HG02763 (cell line): Measurements from ENCODE around the gene NSF.
"Not testable (repeated sequence)": the region's sequence is repeated elsewhere in the genome, so short reads cannot be mapped to it uniquely, and the experiment has no call there.

Experiments
- ATAC-seq: cut with Tn5 transposase; IDR thresholded peaks from one replicate; pipeline ENCODE4 v1.9.1; 2021; ENCODE audit warnings: mild to moderate bottlenecking, moderate library complexity; ENCODE audit not compliant: unreplicated experiment

Gene NSF

DNA sequence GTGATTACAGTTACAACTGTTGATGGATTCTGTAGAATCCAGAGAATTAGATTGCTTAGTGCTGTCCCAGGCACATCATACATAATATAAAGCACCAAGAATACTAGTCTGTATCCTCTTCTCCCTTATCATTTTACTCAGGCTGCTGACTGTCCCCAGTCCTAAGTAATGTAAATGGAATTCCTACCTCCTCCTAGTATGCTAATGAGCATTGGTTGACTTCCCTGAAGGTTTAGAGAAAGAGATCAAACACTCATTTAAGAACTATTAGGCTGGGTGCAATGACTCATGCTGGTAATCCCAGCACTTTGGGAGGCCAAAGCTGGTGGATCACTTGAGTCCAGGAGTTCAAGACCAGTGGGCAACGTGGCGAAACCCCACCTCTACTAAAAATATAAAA, 37.0 kb downstream of the NSF start:
- not testable (repeated sequence) for ATAC-seq

DNA sequence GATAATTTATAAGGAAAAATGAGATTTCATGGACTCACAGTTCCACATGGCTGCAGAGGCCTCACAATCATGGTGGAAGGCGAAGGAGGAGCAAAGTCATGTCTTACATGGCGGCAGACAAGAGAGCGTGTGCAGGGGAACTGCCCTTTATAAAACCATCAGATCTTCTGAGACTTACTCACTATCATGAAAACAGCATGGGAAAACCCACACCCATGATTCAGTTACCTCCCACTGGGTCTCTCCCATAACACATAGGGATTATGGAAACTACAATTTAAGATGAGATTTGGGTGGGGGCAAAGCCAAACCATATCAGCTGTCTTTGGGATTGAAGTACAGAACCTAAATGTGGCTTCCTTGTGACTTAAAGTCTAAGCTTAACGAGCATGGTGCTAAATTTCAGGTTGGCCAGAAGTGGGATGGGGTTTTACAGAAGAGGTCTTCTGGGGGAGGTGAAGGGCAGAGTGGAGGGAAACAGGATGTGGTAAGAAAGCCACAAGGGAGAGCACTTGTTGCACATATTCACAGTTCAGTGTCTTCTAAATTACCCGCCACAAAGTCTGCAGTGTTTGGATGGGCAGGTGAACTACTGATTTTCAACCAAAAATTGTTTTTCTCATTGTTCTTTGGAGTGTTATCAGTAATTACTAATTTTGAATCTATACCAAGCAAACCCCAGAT, 38.4 kb downstream of the NSF start:
- not testable (repeated sequence) for ATAC-seq

DNA sequence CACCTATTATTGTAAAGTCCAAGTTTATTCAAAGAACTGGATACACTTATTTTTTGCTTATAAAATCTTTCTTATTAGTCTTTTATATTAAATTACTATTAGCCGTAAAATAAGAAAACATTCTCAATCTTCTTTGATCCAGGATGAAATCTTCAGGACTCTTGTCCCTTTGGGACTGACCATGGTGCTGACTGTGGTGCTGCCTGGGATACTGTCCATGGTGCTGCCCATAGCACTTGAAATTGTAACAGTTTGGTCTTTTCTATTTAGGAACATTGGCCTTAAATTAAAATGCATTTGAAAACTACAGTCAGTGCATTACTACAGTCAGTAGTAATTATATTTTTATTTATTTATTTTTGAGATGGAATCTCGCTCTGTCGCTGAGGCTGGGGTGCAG, 41.7 kb downstream of the NSF start:
- not testable (repeated sequence) for ATAC-seq

DNA sequence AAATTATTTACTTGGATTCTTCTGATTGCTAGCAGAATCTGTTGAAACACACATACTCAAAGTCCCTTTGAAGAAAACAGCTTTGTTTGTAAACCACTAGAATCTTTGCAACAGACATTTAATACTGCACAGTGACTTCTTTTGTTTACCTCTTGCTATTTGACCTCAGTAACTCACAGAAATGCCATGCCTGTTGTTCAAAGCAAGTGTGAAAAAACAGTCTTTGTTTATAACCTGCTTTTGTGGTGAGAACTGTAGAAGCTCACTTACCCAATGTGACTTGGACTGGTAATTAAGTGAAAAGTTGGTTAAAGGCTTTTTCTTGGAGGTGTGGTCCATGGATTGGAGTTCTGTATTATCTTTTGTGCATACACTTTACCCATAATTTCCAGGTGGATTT, 44.4 kb downstream of the NSF start:
- ATAC-seq = not testable (repeated sequence)

DNA sequence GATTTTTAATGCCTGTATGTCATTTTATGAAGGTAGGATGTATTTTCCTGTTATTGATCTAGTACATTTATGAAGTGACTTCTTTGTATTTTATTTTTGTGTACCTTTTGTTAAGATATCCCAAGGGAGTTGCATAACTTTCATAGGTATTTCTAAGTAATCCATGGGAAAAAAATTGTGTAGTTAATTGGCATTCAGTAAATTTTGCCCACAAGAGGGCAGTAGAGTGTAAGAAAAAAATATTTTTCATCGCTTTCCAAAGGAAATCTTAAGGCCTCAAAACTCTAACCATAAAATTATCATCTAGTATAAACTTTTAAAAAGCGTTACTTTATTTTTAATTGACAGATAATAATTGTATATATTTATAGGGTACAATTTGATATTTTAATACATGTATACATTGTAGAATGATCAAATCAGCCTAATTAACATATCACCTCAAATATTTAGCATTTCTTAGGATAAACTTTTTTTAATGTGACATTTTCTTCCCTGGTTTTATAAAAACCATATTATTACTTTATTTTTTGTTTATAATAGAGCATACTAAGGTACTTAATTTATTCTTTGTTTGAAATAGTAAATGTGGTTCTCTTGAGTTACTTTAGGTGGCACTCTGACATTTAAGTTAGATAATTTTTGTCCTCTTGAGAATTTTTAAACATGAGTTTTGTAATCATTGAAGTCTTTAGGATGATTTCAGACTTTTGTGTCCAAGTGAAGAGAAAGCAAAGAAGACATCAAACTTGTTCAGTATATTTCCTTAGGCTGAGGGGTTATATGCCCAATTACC, 51.6 kb downstream of the NSF start:
- ATAC-seq = not testable (repeated sequence)

DNA sequence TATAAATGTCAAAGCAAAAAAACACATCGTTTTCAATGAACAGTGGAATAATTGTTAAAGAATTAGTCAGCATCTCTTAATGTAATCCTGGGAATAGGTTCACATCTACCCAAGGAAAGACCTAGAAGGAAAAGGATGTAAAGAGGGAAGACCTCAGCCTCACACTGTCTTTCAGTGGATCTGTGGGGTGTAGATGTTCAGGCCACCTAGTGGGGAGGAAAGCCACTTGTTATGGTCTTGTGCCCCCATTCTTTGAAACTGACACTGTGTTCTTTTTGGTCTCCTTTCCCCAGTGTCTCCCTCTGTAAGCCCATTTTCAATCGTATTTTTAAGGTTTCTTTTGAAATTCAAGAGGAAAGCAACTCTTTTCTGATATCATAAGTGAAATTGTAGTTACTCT, 56.8 kb downstream of the NSF start:
- not testable (repeated sequence) for ATAC-seq

DNA sequence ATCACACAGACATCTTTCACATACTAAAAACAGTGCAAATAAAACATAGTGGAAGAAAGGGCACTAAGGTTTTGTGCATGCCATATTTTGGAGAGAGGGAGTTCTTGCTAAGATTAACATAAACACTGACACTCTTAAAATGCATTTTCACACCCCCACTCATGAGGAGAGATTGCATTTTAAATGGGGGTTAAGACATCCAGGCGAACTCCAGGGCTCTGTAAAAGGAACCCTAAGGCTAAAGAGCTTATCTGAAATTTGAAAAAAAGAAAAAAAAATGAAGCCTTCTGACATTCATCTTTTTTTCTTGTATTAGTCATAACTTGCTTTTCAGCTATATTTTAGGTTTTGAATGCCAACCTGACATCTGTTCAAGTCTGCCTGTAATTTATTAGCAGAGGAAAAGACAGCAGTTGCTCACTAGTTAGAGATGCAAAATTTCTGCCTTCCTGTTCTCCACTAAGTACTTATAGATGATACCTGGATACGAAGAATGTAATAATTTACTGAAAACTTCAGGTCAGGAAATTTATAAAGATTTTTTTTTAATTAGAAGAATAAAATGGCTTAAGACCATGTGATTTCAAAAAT, 57.3 kb downstream of the NSF start:
- ATAC-seq = not testable (repeated sequence)

DNA sequence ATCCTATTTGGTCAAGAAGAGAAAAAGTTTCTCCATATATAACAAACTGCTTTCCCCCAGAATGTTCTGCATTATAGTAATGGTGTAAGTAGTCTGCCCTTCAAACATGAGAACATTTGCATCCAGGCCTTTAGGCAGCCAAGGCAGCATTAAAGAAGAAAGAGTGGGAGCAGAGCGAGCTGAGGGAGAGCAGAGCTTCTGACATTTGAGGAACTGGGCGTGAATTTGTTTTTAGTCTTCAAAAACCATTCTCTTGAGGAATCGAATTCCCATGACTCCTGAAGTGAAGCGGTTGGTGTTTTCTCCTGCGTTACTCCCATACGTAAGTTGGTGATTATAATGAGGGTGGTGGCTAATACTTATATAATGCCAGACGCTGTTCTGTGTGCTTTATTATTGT, 58.8 kb downstream of the NSF start:
- not testable (repeated sequence) for ATAC-seq

DNA sequence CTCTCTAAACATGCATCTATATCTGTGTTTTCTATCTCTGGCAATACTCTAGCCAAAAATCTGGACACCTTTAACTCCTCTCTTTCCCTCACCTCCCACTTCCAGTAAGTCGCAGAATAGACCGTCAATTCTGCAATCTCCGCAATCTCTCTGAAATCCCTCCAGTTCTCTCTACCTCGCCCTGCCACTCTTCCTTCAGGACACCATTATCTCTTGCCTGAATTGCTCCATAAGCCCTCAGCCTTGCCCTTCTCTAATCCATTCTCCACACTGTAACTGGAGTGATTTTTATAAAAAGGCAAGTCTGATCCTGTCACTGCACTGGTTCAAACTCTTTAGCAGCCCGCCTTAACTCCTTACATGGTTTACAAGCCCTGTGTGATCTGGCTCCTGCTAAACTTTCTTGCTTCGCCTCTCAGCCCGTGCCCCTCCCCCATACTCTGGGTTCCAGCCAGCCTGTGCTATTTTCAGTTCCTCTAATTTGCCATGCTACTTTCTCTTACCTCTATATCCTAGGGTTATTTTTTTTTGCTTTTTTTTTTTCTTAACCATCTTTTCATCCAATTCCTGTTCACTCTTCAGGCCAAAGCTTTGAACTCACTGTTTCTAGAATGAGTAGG, 61.7 kb downstream of the NSF start:
- ATAC-seq = not testable (repeated sequence)

DNA sequence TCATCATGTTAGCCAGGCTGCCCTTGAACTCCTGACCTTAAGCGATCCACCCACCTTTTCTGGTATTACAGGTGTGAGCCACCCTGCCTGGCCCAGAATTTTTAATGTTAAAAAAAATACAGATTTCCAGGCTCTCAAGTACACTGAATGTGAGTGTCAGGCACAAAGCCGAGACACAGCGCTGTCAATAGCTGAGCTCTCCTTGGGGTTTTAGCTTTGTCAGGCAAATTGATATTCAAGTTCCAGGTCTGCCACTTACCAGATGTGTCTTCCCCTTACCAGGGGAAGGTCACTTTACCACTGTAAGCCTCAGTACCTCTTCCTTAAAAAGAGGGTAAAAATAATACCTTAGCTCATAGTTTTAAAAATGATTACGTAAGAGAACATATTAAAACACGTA, 67.8 kb downstream of the NSF start:
- not testable (repeated sequence) for ATAC-seq

DNA sequence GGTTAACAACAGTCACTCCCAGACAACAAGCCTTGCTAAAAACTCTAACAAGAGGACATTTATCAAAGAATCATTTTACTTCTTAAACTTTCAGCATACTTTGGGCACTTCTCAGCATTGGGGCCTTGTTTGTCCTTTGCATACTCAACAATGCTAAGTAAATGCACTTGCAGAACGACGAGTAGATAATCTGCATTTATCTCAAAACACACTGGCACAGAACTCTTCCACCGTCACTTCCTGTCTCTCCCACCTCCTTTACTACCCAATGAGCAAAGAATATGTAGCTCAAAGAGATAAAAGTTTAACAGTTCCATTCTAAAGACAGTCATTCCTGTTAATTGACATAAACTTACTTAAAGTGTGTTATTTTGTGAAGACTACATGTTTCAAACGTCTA, 69.2 kb downstream of the NSF start:
- not testable (repeated sequence) for ATAC-seq

DNA sequence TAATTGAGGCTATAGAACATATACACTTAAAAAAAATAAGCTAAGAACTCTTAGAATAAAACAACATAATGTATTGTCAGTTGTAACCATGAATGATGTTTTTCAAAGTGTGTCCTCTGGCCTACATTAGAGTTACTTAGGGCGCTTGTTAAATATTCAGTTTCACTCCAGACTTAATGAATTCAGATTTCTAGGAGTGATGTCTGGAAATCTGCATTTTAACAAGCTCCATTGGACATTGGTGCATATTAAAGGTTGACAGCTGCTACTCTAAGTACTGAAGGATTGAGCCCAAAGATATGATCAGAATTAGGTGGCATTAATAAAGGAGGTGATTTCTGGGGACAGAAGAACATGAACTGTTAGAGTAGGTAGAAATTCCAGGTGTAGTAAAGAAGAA, 72.7 kb downstream of the NSF start:
- ATAC-seq = not testable (repeated sequence)

DNA sequence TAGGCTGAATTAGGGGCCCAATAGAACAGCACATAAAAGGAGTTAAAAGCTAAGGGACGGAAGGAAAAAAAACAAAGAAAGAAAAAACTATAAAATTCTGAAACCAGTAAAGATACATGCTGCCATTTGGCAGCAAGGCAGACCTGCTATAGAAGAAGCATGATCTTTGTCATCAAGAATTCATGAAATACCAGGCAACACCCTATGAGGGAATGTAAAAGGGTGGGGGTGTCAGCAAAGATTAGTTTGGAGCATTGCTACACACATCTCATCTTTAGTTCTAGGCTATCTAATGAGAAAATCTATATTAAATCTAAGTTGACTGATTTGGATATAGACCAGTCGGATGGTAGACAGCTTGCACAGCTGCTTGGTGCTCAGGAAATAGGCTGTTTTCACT, 73.1 kb downstream of the NSF start:
- not testable (repeated sequence) for ATAC-seq

DNA sequence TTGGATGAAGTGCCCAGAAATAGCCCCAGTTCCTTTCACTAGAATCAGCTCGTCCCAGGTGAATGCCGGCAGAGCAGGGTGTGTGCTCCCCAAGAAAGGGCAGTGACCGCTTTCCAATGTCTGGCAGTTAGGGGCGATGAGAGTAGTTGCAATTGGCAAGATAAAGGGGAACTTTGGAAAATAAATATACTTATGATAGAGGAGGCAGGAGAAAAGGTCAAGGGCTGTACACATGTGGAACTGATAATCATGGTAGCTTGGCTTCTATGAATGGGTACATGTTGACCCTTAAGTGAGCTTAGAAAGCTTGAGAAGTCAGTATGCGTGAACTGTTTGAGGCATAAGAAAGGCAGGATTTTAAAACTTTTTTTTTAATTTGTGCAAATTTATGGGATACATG, 75.5 kb downstream of the NSF start:
- not testable (repeated sequence) for ATAC-seq

DNA sequence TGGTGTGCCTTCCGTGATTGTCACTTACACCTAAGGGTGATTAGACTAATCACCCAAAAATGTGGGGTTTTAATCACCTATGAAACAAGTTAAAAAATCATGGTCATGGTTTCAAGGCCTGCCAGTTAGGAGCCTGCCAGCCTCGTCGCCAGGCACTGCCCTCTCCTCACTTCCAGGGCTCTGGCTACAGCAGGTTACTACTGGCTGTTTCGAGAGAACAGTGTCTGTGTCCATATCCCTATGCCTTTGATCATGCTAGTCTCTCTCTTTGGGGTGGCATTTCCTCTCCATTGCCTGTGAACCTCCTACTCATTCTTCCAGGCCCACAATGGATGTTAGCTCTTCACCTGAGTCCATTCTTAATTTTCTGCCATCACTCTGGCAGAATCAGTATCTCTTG, 80.3 kb downstream of the NSF start:
- ATAC-seq = not testable (repeated sequence)

DNA sequence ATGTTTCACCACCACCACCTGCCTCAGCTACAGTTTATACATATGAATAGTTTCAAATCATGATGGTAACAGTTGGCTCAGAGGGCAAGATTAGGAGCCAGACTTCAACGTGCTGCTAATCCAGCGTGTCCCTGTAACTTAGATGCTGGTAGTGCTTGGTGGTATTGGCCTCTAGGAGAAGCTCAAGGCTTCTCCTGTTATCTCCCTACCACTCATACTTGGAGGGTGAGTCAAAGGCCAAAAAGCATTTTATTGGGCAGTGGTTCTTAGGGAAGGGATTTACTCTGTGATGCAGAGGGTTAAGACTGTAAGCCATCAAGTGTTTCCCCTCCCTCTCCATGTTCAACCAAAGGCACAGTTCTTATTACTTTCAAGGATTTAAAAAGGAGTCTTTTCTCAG, 82.3 kb downstream of the NSF start:
- ATAC-seq = not testable (repeated sequence)

DNA sequence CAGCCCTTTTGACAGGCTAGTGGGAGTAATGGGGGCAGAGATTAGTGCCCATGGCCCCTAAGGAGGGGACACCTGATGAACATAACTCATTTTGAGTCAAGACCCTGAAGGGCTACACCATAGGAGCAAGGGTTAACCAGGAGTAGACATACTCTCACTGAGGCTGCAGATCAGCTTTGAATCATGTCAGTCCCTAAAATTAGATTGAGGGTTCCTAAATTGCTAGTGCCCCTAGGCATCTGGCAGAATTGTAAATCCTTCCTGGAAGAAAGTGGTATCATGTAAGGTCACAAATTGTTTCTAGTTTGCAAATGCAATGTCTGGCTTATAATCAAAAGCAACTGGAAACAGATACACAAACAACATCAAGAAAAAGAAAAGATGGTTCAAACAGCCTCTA, 87.3 kb downstream of the NSF start:
- ATAC-seq = not testable (repeated sequence)

DNA sequence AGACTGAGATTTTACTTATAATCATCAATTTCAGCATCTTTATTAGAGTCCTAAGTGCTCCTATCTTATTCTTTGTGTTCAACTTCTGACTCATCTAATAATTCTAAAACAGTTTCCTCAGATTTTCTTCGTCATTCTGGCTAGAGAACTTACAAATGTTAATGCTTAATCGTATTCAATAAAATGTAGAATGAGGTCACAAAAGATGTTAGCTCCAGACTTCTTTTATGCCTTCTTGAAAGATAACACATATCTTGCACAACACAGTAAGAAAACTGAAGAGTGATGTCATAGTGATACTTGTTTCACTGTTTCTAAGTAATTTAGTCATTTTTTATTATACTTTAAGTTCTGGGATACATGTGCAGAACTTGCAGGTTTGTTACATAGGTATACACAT, 93.2 kb downstream of the NSF start:
- not testable (repeated sequence) for ATAC-seq

DNA sequence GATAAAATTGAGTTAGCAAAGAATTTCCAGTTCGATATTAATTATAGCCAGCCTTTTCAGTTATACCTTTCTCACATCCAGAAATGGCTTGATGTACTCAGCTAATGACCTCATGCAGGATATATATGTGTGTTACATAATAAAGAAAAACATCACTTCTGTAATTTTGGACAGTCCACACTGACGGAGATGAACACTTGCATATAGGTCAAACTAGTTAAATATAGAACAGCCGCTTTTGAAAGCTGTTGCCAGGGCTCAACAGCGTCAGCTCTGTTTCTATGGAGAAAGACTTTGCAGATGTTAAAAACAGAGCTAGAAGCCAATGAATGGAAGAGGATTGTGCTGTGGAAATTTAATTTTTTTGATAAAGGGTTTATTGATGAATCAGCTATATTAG, 94.8 kb downstream of the NSF start:
- ATAC-seq = not testable (repeated sequence)

DNA sequence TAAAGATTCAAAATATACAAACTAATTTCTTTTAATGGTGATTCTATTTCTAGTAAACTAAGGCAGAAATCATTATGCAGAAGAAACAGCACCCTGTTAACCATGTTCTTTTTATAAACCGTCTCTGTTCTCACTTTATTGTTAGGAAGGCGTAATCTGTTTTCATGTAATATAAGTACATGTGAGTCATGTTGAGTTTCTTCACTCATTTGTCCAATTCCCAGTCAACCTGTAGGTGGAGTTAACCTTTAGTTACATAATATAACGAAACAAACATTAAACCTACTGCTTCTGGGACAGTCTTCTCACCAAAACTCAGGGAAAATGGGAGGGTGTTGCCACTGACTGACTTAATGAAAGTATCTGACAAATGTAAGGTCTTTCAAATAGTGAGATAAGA, 101.7 kb downstream of the NSF start:
- not testable (repeated sequence) for ATAC-seq

DNA sequence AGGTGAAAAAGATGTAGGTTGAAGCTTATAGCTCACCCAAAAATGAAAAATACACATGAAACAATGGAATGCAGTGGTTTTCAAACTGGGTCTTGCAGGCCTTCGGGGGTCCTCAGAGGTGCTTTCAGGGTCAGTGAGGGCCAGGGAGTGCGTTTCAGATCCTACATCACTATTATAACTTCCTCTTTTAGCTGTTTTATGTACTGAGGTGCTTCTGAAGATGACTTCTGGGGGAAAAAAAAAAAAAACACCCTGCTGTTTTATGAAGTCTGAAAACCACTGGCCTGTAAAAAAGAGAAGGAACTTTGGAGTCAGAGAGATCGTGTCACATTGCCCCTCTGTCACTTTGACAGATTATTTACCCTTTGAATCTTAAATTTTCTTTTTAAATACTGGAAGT, 102.8 kb downstream of the NSF start:
- not testable (repeated sequence) for ATAC-seq
